Right kidney (tissue), 1 donor: ENCODE results near the gene DOCK9.

ENCODE experiments used
- DNase-seq: peaks from one replicate; pipeline ENCODE4 v3.0.0-alpha.2; 2016

DOCK9 gene

DNA sequence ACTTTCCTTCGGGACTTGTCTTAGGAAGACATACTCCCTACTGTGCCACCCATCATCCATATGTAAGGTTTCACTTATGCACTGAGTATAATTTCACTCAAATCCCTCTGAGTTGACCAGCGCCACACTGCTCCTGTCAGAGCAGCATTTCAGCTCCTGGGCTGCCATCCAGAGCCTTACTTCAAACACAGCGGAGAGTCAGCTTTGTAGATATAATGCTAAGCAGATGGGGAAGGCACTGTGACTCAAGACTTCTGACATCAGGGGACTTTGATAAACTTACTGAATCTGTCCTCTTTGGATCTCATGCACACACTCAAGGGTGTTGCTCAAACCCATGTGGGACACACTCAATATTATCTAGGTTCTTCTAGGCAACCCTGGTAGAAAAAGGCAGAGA, 34.9 kb downstream of the DOCK9 start:
- no peak for DNase-seq

DNA sequence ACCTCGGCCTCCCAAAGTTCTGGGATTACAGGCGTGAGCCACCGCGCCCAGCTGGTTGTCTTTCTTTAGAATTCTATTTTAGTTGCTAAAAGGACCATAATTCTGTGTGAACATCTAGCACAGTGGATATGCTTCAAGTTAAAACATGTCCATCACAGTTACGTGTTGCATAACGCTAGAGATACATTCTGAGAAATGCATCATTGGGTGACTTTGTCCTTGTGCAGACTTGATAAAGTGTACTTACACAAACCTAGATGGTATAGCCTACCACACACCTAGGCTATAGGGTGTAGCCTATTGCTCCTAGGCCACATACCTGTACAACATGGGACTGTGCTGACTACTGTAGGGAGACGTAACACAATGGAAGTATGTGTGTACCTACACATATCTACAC, 35.4 kb downstream of the DOCK9 start:
- DNase-seq, result no peak

DNA sequence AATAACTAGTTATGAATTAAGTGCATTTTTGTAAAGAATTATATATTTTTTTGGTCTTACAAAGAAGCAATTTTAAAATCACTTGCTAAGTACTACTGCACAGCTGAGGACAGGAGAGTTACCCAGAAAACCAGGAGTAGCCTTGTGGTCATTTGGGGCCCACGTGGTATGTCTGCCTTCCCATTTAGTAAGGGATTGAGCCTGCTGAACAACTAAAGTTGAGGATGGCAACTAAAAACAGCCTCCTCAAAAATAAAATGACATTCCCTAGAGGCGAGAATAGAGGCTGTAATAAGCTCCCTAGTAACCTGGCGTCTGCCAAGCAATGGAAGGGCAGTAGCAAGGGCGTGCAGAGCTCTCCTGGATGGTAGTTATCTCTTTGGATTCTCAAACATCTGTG, 36.3 kb downstream of the DOCK9 start:
- DNase-seq, result no peak

DNA sequence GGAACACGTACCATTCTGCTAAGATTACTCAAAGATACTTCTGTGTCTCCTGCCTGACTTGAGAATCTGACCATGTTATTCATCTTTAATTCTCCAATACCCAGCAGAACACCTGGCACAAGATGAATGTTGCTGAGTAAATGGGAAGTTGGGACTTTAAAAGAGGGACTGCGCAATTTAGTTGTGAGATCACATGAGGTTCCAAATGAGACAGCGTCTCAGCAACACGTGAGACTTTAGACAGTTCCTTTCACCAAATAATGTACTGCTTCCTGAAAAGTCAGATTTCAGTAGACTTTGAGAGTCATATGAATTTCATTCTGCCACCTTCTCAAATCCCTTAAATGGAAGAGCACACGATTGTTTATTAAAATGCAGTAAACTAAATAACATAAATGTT, 36.7 kb downstream of the DOCK9 start:
- DNase-seq, result no peak

GRCh38 chr13:98940325-98941001, 37.4 kb downstream of the DOCK9 start:
- no peak for DNase-seq

DNA sequence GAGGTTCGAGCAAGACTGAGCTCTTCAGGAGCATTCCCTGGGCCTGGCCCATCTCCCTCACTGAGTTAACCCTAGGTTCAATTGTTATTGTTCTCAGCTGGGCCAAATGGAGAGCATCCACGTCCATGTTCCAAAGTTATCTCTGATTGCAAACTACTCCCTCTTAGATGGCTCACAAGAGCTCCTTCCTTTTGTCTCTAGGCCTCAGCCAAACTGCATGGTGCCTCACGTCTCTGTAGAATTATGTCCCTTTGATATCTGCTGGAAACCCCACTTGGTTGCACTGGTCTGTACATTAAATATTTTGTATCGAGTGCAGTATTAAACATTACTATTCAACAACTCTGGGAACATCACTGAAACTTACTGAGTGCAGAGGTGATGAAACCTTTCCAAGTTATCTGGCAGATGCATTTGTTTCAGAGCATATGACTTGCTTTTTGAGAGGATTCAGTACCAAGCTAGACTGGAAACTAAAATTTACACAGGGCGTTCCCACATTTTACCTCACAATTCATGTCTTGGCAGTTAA, 38.1 kb downstream of the DOCK9 start:
- no peak for DNase-seq

- DNase-seq, result no peak
These were observed 39.1 kb downstream of the DOCK9 start for GRCh38 chr13:98938801-98939200.

- no peak for DNase-seq
These were observed 39.9 kb downstream of the DOCK9 start for GRCh38 chr13:98937911-98938381.

DNA sequence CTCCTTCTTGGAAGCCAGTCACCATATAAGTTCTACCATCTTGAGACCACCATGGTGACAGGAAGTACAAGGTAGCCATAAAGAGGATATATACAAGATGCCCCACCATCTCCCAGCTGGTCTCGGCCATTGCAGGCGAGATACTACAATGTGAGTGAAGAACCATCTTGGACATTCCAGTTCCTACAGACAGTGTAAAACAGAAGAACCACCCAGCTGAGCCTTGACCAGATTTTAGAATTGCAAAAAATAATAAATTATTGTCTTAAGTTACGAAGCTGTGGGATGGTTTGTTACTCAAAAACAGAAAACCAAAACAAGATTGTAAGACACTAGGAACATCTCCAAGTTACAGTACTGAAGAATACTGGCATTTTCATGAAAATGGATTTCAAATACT, 43.6 kb downstream of the DOCK9 start:
- DNase-seq, result no peak

GRCh38 chr13:98930151-98930591, 47.7 kb downstream of the DOCK9 start:
- no peak for DNase-seq

DNA sequence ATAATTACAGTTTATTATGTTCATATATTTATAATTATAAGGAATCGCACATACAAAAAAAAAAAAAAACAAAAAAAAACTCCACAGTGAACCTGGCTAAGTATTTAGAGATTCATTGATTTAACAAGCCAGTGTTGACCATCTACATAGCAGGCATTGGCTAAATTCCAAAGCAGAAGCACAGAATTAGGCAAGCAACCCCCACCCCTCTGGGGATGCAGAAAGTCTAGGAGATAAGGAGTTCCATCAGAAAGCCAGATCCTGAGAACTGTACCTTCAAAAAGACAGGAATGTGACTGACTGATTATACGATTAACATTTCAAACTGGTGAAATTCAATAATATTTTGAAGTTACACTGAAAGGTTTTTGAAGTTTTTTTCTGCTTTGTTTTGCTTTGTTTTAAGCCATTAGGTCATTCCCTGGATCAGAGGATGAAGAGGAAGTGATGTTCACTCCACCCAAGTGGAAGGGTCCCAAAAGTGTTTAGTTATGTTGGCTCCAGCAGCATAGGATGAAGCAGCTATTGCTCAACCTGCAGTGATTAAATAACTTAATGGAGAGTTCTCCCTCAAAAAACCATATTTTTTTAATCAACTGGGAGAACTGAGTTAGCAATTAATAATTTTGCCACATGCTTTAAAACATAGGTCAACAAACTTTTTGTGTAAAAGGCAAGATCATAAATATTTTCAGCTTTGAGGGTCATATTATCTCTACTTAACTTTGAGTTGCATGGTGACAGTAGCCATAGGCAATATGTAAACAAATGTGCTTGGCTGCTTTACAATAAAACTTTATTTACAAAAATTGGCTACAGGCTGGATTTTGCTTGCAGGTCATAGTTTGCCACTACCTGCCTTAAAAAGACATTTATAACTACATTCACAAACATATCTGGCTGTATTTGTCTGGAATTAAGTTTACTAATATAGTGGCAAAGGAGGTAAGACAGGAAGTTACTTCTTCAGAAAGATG, 49.6 kb downstream of the DOCK9 start:
- DNase-seq, result no peak

DNA sequence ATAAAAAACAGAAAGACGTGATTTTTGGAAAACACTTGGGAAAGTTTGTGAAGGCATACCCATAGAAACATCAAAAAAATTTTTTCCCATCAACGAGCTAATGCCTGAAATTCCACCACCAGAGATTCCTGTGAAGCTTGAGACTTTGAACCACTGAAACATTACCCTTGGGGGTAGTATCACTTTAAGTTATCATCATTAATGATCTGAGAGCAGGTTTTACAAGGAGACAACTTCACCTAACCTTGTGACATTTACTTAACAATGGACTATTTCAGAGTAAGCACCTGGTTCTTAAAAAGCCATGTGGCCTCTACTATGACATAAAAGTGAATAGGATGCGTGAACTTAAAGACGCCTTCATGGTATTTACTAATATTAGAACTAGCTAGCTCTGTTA, 51.9 kb downstream of the DOCK9 start:
- no peak for DNase-seq

DNA sequence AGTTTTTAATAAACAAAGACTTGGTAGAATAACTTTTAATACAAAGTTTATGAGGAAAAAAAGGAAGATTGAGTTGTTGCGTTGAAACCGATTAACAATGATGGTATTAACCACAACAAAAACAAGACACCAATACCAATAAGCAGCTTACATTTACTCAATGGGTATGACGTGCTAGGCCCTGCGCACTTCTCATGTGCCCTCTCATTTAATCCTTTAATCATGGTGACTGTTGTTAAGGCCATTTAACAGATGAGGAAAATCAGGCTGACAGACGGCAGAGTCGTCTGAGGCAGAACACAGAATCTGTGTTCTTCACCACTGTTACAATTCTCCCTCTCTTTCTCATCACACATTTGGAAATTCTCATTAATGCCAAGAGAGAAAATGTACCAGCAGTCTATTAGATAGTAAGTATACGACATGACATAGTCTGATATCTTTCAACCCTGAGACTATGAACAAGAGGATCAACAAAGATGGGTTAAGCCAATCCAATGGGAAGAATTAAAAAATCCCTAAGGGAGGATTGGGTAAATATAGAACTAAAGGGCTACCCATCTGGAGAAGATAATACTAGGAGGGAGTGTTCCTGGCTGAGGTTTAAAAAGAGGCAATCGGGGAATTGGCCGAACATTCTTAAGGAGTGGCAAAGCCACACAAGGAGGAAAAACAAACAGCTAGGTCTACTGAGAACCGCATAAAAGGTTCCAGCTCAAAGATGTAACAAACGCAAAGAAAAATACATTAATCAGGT, 54.0 kb downstream of the DOCK9 start:
- no peak for DNase-seq

GRCh38 chr13:98922306-98922705, 55.6 kb downstream of the DOCK9 start:
- no peak for DNase-seq

- DNase-seq, result no peak
These were observed 56.1 kb downstream of the DOCK9 start for GRCh38 chr13:98921786-98922185.

GRCh38 chr13:98921015-98921580, 56.8 kb downstream of the DOCK9 start:
- DNase-seq, result no peak

GRCh38 chr13:98919566-98919965, 58.3 kb downstream of the DOCK9 start:
- DNase-seq, result no peak

DNA sequence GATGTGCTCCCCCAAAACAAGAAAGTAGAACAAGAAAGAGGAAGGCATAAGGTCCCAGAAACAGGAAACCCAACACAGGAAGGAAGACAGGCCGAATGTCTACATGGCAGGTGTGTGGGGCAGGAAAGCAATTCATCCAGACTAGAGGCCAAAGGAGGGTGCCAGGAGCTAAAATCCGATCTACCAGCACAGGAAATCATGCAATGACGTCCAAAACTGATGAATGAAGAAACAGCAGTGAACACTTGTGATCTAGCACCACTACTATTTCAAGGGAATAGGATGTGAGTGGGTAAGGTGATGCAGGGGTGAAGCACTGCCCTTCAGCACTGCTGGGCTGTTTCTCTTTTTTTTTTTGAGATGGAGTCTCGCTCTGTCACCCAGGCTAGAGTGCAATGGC, 59.1 kb downstream of the DOCK9 start:
- DNase-seq, result no peak

- no peak for DNase-seq
These were observed 60.7 kb downstream of the DOCK9 start for GRCh38 chr13:98917116-98917515.

GRCh38 chr13:98916403-98916802, 61.5 kb downstream of the DOCK9 start:
- DNase-seq, result no peak

GRCh38 chr13:98915981-98916380, 61.9 kb downstream of the DOCK9 start:
- DNase-seq, result no peak

GRCh38 chr13:98915563-98915962, 62.3 kb downstream of the DOCK9 start:
- DNase-seq, result no peak
